CD1c-positive myeloid dendritic cell (primary cell): ENCODE data around the gene LDLRAD4.
A peak's percentile ranks its signal among the peaks of the same experiment; 100 is the strongest.

ENCODE experiments used
- DNase-seq: peaks from one replicate; pipeline ENCODE4 v3.0.0-alpha.2; 2016; ENCODE audit errors: extremely low spot score

Gene LDLRAD4

GRCh38 chr18:13616041-13616440 is 397.5 kb downstream of the LDLRAD4 start:
- DNase-seq = no peak

DNA sequence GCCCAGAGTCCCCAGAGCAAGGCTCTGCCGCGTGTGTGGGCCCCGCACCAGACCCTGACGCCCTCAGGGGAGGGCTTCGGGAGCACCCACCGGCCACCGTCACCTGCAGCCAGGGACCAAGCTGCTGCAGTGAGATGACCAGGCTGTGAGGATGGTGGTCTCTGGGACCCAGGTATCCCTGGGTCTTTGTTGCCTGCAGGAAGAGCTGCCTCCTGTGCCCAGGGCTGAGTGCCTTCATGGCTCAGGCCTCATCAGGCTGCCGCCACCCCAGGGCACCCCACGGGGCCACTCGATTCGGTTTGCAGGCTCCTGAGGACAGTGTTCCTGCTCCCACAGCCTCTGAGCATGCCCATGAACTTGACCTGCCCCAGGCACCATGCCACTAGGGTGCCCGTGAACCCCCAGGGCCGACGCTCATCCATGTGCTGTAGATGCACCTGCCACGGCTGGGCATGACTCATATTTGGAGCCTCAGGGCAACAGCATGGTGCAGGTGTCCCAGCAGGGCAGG is 398.0 kb downstream of the LDLRAD4 start:
- DNase-seq = no peak

DNA sequence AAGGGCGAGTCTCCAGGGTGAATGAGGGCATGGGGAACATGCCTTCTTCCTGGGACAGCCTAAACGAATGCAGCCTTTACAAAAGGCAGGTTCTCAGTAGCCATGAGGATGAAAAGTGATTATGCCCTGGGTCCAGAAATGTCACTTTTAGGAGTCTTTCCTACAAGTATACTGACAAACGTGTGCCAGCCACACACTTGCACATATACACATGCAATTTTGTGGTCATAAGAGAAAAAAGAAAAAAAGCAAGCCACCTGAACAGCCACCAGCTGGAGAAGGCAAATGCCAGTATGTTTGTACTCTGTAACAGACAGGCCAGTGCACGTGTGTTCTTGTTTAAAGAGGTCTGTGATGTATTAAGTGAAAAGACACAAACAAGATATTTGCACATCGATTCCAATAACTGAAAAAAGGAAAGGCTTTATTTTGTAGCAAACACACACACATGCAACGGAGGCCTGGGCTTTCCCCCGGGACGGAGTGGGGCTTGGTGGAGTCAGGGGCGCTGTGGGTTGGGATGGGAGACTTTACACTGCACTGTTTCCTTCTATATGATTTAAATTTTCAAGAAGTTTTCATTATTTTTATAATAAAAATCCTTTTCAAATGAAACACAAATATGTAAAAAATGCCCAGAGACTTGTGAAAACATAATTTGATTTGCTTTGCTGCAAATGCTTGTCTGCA is 399.4 kb downstream of the LDLRAD4 start:
- no peak for DNase-seq

DNA sequence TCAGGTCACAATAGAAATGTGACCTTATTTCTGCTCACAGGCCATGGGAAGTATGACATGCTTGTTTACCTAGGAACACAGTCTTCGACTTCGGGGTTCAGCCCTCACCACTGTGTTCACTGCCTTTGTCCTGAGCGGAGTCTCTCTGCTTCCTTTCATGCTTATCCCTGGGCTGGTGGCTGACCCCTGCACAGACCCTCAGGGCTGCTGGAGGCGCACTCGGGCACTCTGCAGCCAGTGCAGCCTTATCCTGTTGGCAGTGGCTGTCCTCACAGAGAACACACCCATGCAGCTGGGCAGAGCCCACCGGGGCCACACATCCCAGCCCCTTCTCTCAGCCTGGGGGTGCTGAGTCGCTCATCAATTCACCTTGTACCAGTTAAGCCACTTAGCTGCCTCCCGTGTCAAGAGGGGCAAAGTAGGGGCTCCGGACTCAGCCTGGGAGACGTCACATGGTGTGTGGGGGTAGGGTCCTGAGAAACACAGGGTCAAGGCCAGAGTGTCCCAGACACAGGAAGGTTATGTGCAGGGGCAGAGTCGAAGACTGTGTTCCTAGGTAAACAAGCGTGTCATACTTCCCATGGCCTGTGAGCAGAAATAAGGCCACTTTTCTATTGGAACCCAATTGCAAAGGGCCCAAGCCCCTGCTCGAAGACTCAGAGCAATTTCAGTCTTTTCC is 400.3 kb downstream of the LDLRAD4 start:
- no peak for DNase-seq

GRCh38 chr18:13619505-13620205 is 401.1 kb downstream of the LDLRAD4 start:
- DNase-seq = no peak

DNA sequence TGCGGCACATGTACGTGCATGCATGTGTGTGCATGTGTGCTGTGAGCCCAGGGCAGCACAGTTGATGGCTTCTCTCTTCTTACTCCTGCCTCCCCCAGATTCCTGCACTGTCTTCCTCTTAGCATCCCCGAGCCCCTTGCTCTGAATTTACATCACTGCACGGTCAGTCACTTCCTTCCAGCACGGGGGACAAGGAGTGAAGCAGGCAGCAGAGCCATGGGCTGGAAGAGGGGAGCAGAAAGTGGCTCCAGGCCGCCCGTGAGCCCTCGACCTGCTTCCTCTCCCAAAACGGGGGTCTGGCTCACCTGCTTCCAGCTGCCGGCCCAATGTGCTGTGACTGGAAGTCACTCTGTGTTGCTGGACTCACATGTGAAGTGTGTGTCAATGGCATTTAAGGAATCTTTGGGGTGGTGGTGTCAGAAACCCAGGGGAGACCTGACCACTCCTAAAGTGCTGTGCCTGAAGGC is 401.7 kb downstream of the LDLRAD4 start:
- DNase-seq = peak; percentile 25

GRCh38 chr18:13620818-13621445 is 402.4 kb downstream of the LDLRAD4 start:
- no peak for DNase-seq

- DNase-seq = no peak
Measured at GRCh38 chr18:13621446-13621849, 402.9 kb downstream of the LDLRAD4 start.

GRCh38 chr18:13621886-13622619 is 403.5 kb downstream of the LDLRAD4 start:
- no peak for DNase-seq

GRCh38 chr18:13622751-13623150 is 404.2 kb downstream of the LDLRAD4 start:
- DNase-seq = no peak

- DNase-seq = peak; percentile 90
Measured at GRCh38 chr18:13623348-13623747, 404.8 kb downstream of the LDLRAD4 start.

DNA sequence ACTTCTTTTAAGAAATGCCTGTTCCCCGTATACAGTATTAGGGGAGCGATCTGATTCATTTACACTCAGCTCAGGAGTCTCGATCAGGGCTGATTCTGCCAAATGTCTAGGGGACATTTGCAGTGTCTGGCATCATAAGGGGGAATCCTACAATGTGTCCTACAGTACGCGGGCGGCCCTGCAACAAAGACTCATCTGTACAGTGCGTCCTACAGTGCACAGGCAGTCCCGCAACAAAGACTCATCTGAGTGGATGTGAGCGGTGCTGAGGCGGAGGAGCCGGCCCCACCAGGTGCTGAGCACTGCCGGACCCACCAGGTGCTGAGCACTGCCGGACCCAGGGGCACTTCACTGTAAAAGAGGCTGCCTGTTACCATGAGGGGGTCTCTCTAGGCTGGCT is 405.3 kb downstream of the LDLRAD4 start:
- DNase-seq = no peak

GRCh38 chr18:13624563-13625237 is 406.1 kb downstream of the LDLRAD4 start:
- DNase-seq = no peak

GRCh38 chr18:13625355-13625754 is 406.8 kb downstream of the LDLRAD4 start:
- no peak for DNase-seq

- DNase-seq = no peak
Measured at GRCh38 chr18:13625843-13626543, 407.4 kb downstream of the LDLRAD4 start.

DNA sequence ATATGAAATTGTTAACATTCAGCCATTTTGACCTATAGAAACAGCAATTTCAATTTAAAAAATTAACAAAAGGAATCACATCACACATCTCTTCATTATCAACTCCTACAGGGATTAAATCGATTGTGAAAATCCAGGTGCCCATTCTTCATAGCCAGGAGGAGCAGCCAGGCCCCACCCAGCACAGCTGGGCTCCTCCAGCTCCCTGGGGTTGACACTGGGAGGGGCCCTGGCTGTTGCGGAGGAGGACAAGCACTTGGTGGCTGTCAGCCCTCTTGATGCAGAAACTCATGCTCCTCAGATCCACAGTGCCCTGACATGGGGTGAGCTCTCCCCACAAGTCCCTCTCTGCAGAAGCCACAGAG is 408.0 kb downstream of the LDLRAD4 start:
- no peak for DNase-seq

- DNase-seq = no peak
Measured at GRCh38 chr18:13627639-13628038, 409.1 kb downstream of the LDLRAD4 start.

- DNase-seq = no peak
Measured at GRCh38 chr18:13628211-13628610, 409.7 kb downstream of the LDLRAD4 start.

DNA sequence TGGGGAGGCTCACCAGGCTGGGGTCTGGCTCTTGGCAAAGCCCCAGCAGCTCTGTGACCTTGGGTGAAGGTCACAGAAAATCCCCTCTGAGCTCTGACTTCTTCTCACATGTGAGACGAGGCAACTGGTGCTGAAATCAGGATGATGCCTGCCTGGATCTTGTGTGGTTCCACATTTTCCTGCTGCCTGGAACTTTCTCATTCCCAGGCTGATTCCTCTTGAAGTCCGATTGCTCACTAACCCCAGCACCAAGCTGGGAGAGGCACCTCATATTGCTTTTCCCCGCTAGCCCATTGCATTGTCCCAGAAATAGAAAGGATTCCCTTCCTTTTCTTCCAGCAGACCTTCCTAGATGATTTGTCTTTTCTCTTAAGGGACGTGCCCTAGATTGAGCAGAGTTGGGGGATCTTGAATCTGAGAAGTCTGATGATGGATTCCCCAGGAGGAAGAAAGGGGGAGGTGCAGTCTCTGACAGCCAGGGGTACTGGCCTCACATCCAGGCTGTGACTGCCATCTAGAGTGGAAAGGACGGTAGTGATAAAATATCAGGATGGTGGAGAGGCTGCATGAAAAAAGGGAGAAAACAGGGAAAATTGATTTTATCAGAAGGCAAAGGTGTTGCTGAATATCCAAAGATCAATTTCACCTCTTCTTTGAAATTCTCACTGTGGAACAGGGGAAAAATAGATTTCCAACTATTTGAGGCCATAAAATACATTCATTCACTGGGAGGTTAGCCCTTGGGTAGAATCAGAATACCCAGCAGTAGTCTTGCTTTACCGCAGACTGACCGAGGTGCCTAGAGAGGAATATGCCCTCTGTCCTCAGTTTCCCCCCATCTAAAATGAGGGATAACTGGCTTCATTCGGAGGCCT is 411.5 kb downstream of the LDLRAD4 start:
- peak; percentile 71 for DNase-seq
